ENCODE measurements around the gene AHDC1. TPM values are rescaled to one million over a fixed set of nuclear protein-coding genes. Genes with fewer than 3 reads are reported as not detected.
"Not testable (repeated sequence)": the region's sequence is repeated elsewhere in the genome, so short reads cannot be mapped to it uniquely, and the experiment has no call there.

AHDC1 gene
- total RNA-seq, 1 donor from 2014 or later = 124 TPM

- Mint-ChIP-seq H3K27ac (ENCODE audit: unreplicated experiment) (no peak overlapping the region), H3K9me3 (ENCODE audit: unreplicated experiment) (no peaks in the 10 kb centered on the region), H3K36me3 (ENCODE audit: unreplicated experiment) (no peaks in the 10 kb centered on the region), H3K4me1 (ENCODE audit: unreplicated experiment) (peaks cover 2% of the 10 kb centered on the region), H3K4me3 (ENCODE audit: unreplicated experiment) (no peak overlapping the region), H3K27me3 (ENCODE audit: unreplicated experiment) (no peaks in the 10 kb centered on the region)
- TF ChIP-seq CTCF (IDR thresholded peaks at IDR 0.05) = no peak
- no peak for DNase-seq (ENCODE audit: extremely low spot score, unreplicated experiment)
Measured at GRCh38 chr1:27644369-27645070, 40.6 kb upstream of the AHDC1 start.

GRCh38 chr1:27643600-27644368, 39.8 kb upstream of the AHDC1 start:
- Mint-ChIP-seq H3K4me1 (ENCODE audit: unreplicated experiment) (peaks cover 2% of the 10 kb centered on the region), H3K27ac (ENCODE audit: unreplicated experiment) (no peak overlapping the region), H3K4me3 (ENCODE audit: unreplicated experiment) (no peak overlapping the region), H3K9me3 (ENCODE audit: unreplicated experiment) (no peaks in the 10 kb centered on the region), H3K27me3 (ENCODE audit: unreplicated experiment) (no peaks in the 10 kb centered on the region), H3K36me3 (ENCODE audit: unreplicated experiment) (no peaks in the 10 kb centered on the region)
- TF ChIP-seq CTCF (IDR thresholded peaks at IDR 0.05) = peak; percentile 69
- no peak for DNase-seq (ENCODE audit: extremely low spot score, unreplicated experiment)

GRCh38 chr1:27640514-27640913, 36.6 kb upstream of the AHDC1 start:
- not testable (repeated sequence) for H3K36me3 Mint-ChIP-seq (ENCODE audit: unreplicated experiment); H3K4me1 Mint-ChIP-seq (ENCODE audit: unreplicated experiment); H3K4me3 Mint-ChIP-seq (ENCODE audit: unreplicated experiment); DNase-seq (ENCODE audit: extremely low spot score, unreplicated experiment); H3K9me3 Mint-ChIP-seq (ENCODE audit: unreplicated experiment); H3K27ac Mint-ChIP-seq (ENCODE audit: unreplicated experiment); H3K27me3 Mint-ChIP-seq (ENCODE audit: unreplicated experiment)

- no peaks in the 10 kb centered on the region for H3K27me3 Mint-ChIP-seq (ENCODE audit: unreplicated experiment)
- TF ChIP-seq CTCF (IDR thresholded peaks at IDR 0.05) = no peak
- no peak overlapping the region for H3K4me3 Mint-ChIP-seq (ENCODE audit: unreplicated experiment)
- peaks cover 5% of the 10 kb centered on the region for H3K4me1 Mint-ChIP-seq (ENCODE audit: unreplicated experiment)
- no peaks in the 10 kb centered on the region for H3K9me3 Mint-ChIP-seq (ENCODE audit: unreplicated experiment)
- H3K27ac Mint-ChIP-seq (ENCODE audit: unreplicated experiment) = no peak overlapping the region
- DNase-seq (ENCODE audit: extremely low spot score, unreplicated experiment) = no peak
- no peaks in the 10 kb centered on the region for H3K36me3 Mint-ChIP-seq (ENCODE audit: unreplicated experiment)
Measured at GRCh38 chr1:27638805-27639204, 34.9 kb upstream of the AHDC1 start.

GRCh38 chr1:27638047-27638734, 34.2 kb upstream of the AHDC1 start:
- no peaks in the 10 kb centered on the region for H3K27me3 Mint-ChIP-seq (ENCODE audit: unreplicated experiment)
- TF ChIP-seq CTCF (IDR thresholded peaks at IDR 0.05) = no peak
- no peaks in the 10 kb centered on the region for H3K9me3 Mint-ChIP-seq (ENCODE audit: unreplicated experiment)
- no peaks in the 10 kb centered on the region for H3K36me3 Mint-ChIP-seq (ENCODE audit: unreplicated experiment)
- H3K4me1 Mint-ChIP-seq (ENCODE audit: unreplicated experiment) = peaks cover 9% of the 10 kb centered on the region
- no peak overlapping the region for H3K4me3 Mint-ChIP-seq (ENCODE audit: unreplicated experiment)
- no peak overlapping the region for H3K27ac Mint-ChIP-seq (ENCODE audit: unreplicated experiment)
- DNase-seq (ENCODE audit: extremely low spot score, unreplicated experiment) = no peak
